PFSK-1 (cell line): ENCODE results near the gene OSTF1.

Experiments used
- FOXP2 ChIP-seq: optimal IDR thresholded peaks from 2 replicates; pipeline ENCODE3; 2011; ENCODE audit warnings: borderline replicate concordance, control low read depth, inconsistent platforms; ENCODE audit not compliant: insufficient read depth; ENCODE audit errors: extremely low read length, extremely low read depth
- POLR2AphosphoS5 ChIP-seq: IDR thresholded peaks from 2 replicates; pipeline ENCODE4 v1.6.1; 2012; ENCODE audit warnings: low read depth, mild to moderate bottlenecking, control low read depth, low read length, moderate library complexity
- REST ChIP-seq, 2 experiments: IDR thresholded peaks; 2 replicates each; pipeline versions ENCODE4 v1.6.1 to v1.8.0; 2011 to 2012; ENCODE audit warnings: low read depth in 2 of 2, low read length in 2 of 2, control low read depth in 1 of 2, inconsistent platforms in 1 of 2, mild to moderate bottlenecking in 1 of 2, moderate library complexity in 1 of 2; ENCODE audit not compliant: insufficient read depth in 1 of 2
- SIN3A ChIP-seq: IDR thresholded peaks from 2 replicates; pipeline ENCODE4 v1.6.1; 2012; ENCODE audit warnings: mild to moderate bottlenecking, low read length, moderate library complexity, borderline replicate concordance; ENCODE audit not compliant: insufficient read depth
- TAF1 ChIP-seq: IDR thresholded peaks from 2 replicates; pipeline ENCODE4 v1.6.1; 2012; ENCODE audit warnings: low read length, control low read depth, borderline replicate concordance; ENCODE audit not compliant: insufficient read depth

Gene OSTF1

GRCh38 chr9:75106857-75107256, 18.5 kb downstream of the OSTF1 start:
- TF ChIP-seq TAF1 (no peak), FOXP2 (no peak), SIN3A (no peak), REST (IDR thresholded peaks at IDR 0.05; ENCODE audit: insufficient read depth in 1 of 2, low read depth in 2 of 2, low read length in 2 of 2) (no peak), POLR2AphosphoS5 (no peak)

- TF ChIP-seq FOXP2 (no peak), POLR2AphosphoS5 (no peak), REST (IDR thresholded peaks at IDR 0.05; ENCODE audit: insufficient read depth in 1 of 2, low read depth in 2 of 2, low read length in 2 of 2) (no peak), SIN3A (no peak), TAF1 (no peak)
Measured at GRCh38 chr9:75108571-75108970, 20.3 kb downstream of the OSTF1 start.

GRCh38 chr9:75109210-75109839, 21.0 kb downstream of the OSTF1 start:
- no peak for TF ChIP-seq REST (IDR thresholded peaks at IDR 0.05; ENCODE audit: insufficient read depth in 1 of 2, low read depth in 2 of 2, low read length in 2 of 2)
- TF ChIP-seq POLR2AphosphoS5 = no peak
- no peak for TF ChIP-seq SIN3A
- no peak for TF ChIP-seq TAF1
- no peak for TF ChIP-seq FOXP2

GRCh38 chr9:75111019-75111622, 22.8 kb downstream of the OSTF1 start:
- TF ChIP-seq POLR2AphosphoS5 (no peak), TAF1 (no peak), SIN3A (no peak), FOXP2 (no peak), REST (IDR thresholded peaks at IDR 0.05; ENCODE audit: insufficient read depth in 1 of 2, low read depth in 2 of 2, low read length in 2 of 2) (no peak)
